CD14-positive monocyte (primary cell): ENCODE results near the gene NEMP1. TPM values are rescaled to one million over a fixed set of nuclear protein-coding genes. Genes with fewer than 3 reads are reported as not detected.

Experiments used
- DNase-seq, 3 donors: peaks; one replicate each; pipeline ENCODE4 v3.0.0-alpha.2; 2011 to 2022
- H2AFZ ChIP-seq: 2 replicates; pipeline ENCODE4 v1.6.0; 2012; ENCODE audit warnings: mild to moderate bottlenecking, low read depth, low read length, inconsistent platforms; ENCODE audit not compliant: insufficient read depth, poor library complexity, severe bottlenecking
- H3K27ac ChIP-seq, 2 donors: 1 replicate in 1 of 2; 2 replicates in 1 of 2; pipeline ENCODE4 v1.5.1; 2012 to 2013; ENCODE audit warnings: low read length in 2 of 2, control low read depth in 1 of 2, inconsistent platforms in 1 of 2, low read depth in 1 of 2, mild to moderate bottlenecking in 1 of 2
- H3K27me3 ChIP-seq, 2 donors: one replicate each; pipeline versions ENCODE4 v1.6.0 to v1.6.1; 2011 to 2013; ENCODE audit warnings: low read length in 2 of 2; ENCODE audit not compliant: control insufficient read depth in 2 of 2, insufficient read depth in 2 of 2
- H3K36me3 ChIP-seq, 2 donors: replicated peaks in 1 of 2; 1 replicate in 1 of 2; 2 replicates in 1 of 2; pipeline versions ENCODE4 v1.5.1 to v1.6.1; 2012 to 2013; ENCODE audit warnings: low read length in 2 of 2, control low read depth in 1 of 2, inconsistent platforms in 1 of 2, mild to moderate bottlenecking in 1 of 2; ENCODE audit not compliant: insufficient read depth in 2 of 2, control insufficient read depth in 1 of 2
- H3K4me1 ChIP-seq, 2 donors: 1 replicate in 1 of 2; 2 replicates in 1 of 2; pipeline versions ENCODE4 v1.5.1 to v1.6.1; 2012 to 2013; ENCODE audit warnings: low read length in 2 of 2, control low read depth in 1 of 2, inconsistent platforms in 1 of 2, mild to moderate bottlenecking in 1 of 2, moderate library complexity in 1 of 2; ENCODE audit not compliant: insufficient read depth in 2 of 2, control insufficient read depth in 1 of 2
- H3K4me2 ChIP-seq: replicated peaks from 2 replicates; pipeline ENCODE3; 2012; ENCODE audit warnings: low read length, moderate library complexity, mild to moderate bottlenecking; ENCODE audit not compliant: poor library complexity, severe bottlenecking; ENCODE audit errors: extremely low read depth
- H3K4me3 ChIP-seq, 3 experiments: fragments of 200-600 bp in 1 of 3; sonication (generic) in 1 of 3; replicated peaks in 1 of 3; 1 replicate in 2 of 3; 2 replicates in 1 of 3; pipeline ENCODE4 v1.5.1; 2011 to 2013; ENCODE audit warnings: low read length in 3 of 3, mild to moderate bottlenecking in 3 of 3, control low read depth in 2 of 3, low read depth in 2 of 3, inconsistent platforms in 1 of 3, moderate library complexity in 1 of 3
- H3K79me2 ChIP-seq: 2 replicates; pipeline ENCODE4 v1.6.0; 2012; ENCODE audit warnings: mild to moderate bottlenecking, control low read depth, inconsistent platforms, low read length, moderate library complexity; ENCODE audit not compliant: insufficient read depth
- H3K9ac ChIP-seq: 2 replicates; pipeline ENCODE4 v1.6.0; 2017; ENCODE audit warnings: low read length, mild to moderate bottlenecking; ENCODE audit not compliant: insufficient read depth, poor library complexity, severe bottlenecking
- H3K9me3 ChIP-seq, 2 donors: replicated peaks in 1 of 2; 1 replicate in 1 of 2; 2 replicates in 1 of 2; pipeline versions ENCODE4 v1.5.1 to v1.6.1; 2012 to 2013; ENCODE audit warnings: low read length in 2 of 2, control low read depth in 1 of 2; ENCODE audit not compliant: control insufficient read depth in 1 of 2, insufficient read depth in 1 of 2
- H4K20me1 ChIP-seq: 2 replicates; pipeline ENCODE4 v1.6.0; 2012; ENCODE audit warnings: mild to moderate bottlenecking, low read length, control low read depth, moderate library complexity; ENCODE audit not compliant: insufficient read depth
- H3K27ac Mint-ChIP-seq, 7 donors: one replicate each; pipeline ENCODE4 v1.8.0; 2020; ENCODE audit warnings: mild to moderate bottlenecking in 7 of 7, mixed read lengths in 7 of 7, moderate library complexity in 6 of 7, inconsistent platforms in 2 of 7
- H3K27me3 Mint-ChIP-seq, 3 donors: one replicate each; pipeline ENCODE4 v1.8.0; 2021 to 2022; ENCODE audit warnings: low read depth in 3 of 3, mild to moderate bottlenecking in 3 of 3, mixed read lengths in 3 of 3, moderate library complexity in 3 of 3, inconsistent platforms in 1 of 3
- H3K36me3 Mint-ChIP-seq, 2 donors: one replicate each; pipeline ENCODE4 v1.8.0; 2020; ENCODE audit warnings: mixed read lengths in 2 of 2, inconsistent platforms in 1 of 2, mild to moderate bottlenecking in 1 of 2
- H3K4me1 Mint-ChIP-seq: one replicate; pipeline ENCODE4 v1.8.0; 2020; ENCODE audit warnings: mild to moderate bottlenecking, mixed read lengths
- H3K4me3 Mint-ChIP-seq, 2 donors: one replicate each; pipeline ENCODE4 v1.8.0; 2020; ENCODE audit warnings: mild to moderate bottlenecking in 2 of 2, mixed read lengths in 2 of 2, moderate library complexity in 1 of 2
- H3K9me3 Mint-ChIP-seq, 7 donors: one replicate each; pipeline ENCODE4 v1.8.0; 2020 to 2022; ENCODE audit warnings: mixed read lengths in 7 of 7, mild to moderate bottlenecking in 6 of 7, moderate library complexity in 6 of 7, inconsistent platforms in 2 of 7
- WGBS: methylation state at CpG from one replicate; pipeline ENCODE4 v1.1.5; 2013; ENCODE audit warnings: missing lambda C conversion rate; ENCODE audit not compliant: insufficient coverage; 5-methylcytosine and 5-hydroxymethylcytosine counted together
- intact Hi-C, 2 donors: fragments of 100-400 bp; cut with micrococcal nuclease; formaldehyde crosslinking; loops; one replicate each; pipeline versions ENCODE4 v1.15.0 to v1.15.1; 2023
- polyA plus RNA-seq, 3 donors: library from polyadenylated mRNA; depleted of rRNA in 1 of 3; unstranded in 2 of 3; stranded (reverse) in 1 of 3; fragments of 300-500 nt in 2 of 3; fragments of >200 nt in 1 of 3; fragmentation: Illumina TruSeq in 2 of 3; gene quantifications; 1 replicate in 2 of 3; 2 replicates in 1 of 3; pipeline ENCODE4 v1.2.3, GENCODE V29; 2012 to 2021
- TF ChIP-seq, protein P1 (sequence below): fragments of 200-600 bp; IDR thresholded peaks from one replicate; pipeline ENCODE4 v1.8.0; 2022; ENCODE audit warnings: antibody characterized with exemption, mild to moderate bottlenecking

NEMP1 gene
- polyA plus RNA-seq, 3 donors: 1.9 to 4.6 (median 2.2) TPM

- peak overlapping the region in 1 of 7 donors; percentile 38 for H3K27ac Mint-ChIP-seq
- no peaks in the 10 kb centered on the region for H4K20me1 ChIP-seq
- H3K27me3 ChIP-seq: no peaks in the 10 kb centered on the region
- no peak overlapping the region for H3K9ac ChIP-seq
- no peaks in the 10 kb centered on the region for H3K79me2 ChIP-seq
- TF ChIP-seq, protein P1, sequence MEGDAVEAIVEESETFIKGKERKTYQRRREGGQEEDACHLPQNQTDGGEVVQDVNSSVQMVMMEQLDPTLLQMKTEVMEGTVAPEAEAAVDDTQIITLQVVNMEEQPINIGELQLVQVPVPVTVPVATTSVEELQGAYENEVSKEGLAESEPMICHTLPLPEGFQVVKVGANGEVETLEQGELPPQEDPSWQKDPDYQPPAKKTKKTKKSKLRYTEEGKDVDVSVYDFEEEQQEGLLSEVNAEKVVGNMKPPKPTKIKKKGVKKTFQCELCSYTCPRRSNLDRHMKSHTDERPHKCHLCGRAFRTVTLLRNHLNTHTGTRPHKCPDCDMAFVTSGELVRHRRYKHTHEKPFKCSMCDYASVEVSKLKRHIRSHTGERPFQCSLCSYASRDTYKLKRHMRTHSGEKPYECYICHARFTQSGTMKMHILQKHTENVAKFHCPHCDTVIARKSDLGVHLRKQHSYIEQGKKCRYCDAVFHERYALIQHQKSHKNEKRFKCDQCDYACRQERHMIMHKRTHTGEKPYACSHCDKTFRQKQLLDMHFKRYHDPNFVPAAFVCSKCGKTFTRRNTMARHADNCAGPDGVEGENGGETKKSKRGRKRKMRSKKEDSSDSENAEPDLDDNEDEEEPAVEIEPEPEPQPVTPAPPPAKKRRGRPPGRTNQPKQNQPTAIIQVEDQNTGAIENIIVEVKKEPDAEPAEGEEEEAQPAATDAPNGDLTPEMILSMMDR: no peak
- DNase-seq: no peak
- H3K4me2 ChIP-seq: no peak overlapping the region
- no peaks in the 10 kb centered on the region for H3K27me3 Mint-ChIP-seq
- no peak overlapping the region for H2AFZ ChIP-seq
- no peak overlapping the region for H3K4me3 Mint-ChIP-seq
- no peaks in the 10 kb centered on the region for H3K9me3 ChIP-seq
- H3K9me3 Mint-ChIP-seq: peaks cover 0 to 3% (median 0%) of the 10 kb centered on the region in 7 donors
- WGBS: 100% methylated on average over 1 of the region's 1 CpG
- no peak overlapping the region for H3K27ac ChIP-seq
- H3K4me1 ChIP-seq: peaks cover 13 to 18% of the 10 kb centered on the region in 2 donors
- intact Hi-C loops: no loop called here
- H3K4me1 Mint-ChIP-seq: peaks cover 12% of the 10 kb centered on the region
- no peak overlapping the region for H3K4me3 ChIP-seq
- peaks cover 24 to 36% of the 10 kb centered on the region in 2 donors for H3K36me3 ChIP-seq
- peaks cover 26 to 32% of the 10 kb centered on the region in 2 donors for H3K36me3 Mint-ChIP-seq
Measured at GRCh38 chr12:57058454-57058853, 20.1 kb downstream of the NEMP1 start.

DNA sequence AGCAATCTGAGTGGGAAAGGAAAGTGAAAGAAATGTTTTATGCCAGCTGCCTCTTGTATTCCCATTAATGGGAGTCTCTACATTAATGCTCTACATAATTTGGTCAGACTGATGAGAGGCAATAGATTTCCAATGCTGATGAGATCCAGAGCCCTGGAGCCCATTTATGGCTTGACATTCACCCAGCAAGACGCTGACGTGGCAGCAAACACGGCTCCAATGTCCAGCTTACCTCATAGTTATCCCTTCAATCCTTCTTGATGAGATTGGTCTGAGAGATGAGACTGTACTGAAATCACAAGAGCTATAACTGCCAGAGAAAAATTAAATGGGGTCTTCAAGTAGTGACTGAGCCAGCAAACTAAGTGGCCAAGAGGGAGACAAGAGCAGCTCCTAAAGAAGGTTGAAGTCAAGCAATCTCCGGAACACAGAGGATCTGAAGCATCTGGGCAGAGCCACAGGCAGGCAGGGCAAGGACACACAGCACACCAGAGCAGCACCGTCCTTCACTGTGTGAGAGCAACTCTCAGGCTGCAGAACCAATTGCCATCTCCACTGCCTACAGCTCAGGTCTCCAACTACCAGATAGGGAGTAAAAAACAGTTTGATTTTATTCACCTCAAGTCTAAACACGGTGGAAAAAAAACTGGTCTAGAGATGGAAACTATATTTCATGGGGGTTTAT is 21.4 kb downstream of the NEMP1 start:
- Histone ChIP-seq H3K4me2 (no peak overlapping the region), H4K20me1 (no peaks in the 10 kb centered on the region), H3K4me1 (peaks cover 13 to 15% of the 10 kb centered on the region in 2 donors), H2AFZ (no peak overlapping the region), H3K27me3 (no peaks in the 10 kb centered on the region), H3K9me3 (no peaks in the 10 kb centered on the region), H3K79me2 (no peaks in the 10 kb centered on the region), H3K36me3 (peaks cover 24 to 36% of the 10 kb centered on the region in 2 donors), H3K9ac (no peak overlapping the region), H3K4me3 (no peak overlapping the region), H3K27ac (no peak overlapping the region)
- DNase-seq: no peak
- intact Hi-C loops: no loop called here
- TF ChIP-seq, protein P1: no peak
- H3K4me1 Mint-ChIP-seq: peaks cover 12% of the 10 kb centered on the region
- H3K4me3 Mint-ChIP-seq: no peak overlapping the region
- peaks cover 26 to 32% of the 10 kb centered on the region in 2 donors for H3K36me3 Mint-ChIP-seq
- 100% methylated on average over 1 of the region's 6 CpGs for WGBS
- peaks cover 0 to 3% (median 0%) of the 10 kb centered on the region in 7 donors for H3K9me3 Mint-ChIP-seq
- H3K27me3 Mint-ChIP-seq: no peaks in the 10 kb centered on the region
- peak overlapping the region in 5 of 7 donors; percentile 7 to 72 (median 37) for H3K27ac Mint-ChIP-seq
